Measurements from ENCODE around the gene TCHHL1. TPM values are rescaled to one million over a fixed set of nuclear protein-coding genes. Genes with fewer than 3 reads are reported as not detected.

Gene TCHHL1
- total and polyA plus RNA-seq, 2 of the 8 experiments (the other 6 are each of a cell fraction or from before 2014, with no cell fraction given): not detected

DNA sequence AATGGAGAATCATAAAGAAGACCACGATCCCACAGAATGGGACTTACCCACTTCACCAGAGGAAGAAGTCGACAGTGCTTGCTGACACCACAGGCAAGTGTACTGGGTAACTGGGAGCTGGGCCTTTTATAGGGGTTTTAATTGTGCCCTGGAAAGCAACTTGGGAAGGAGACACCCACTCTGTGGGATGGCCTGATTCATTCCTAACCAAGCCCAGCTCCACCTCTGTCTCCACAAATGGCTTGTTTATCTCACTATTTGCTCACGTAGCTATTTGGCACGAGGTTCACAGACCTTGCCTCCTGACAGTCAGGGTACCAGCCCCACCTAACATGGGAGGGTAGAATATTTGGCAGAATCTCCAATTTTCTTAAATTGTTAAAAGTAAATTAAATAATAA is 26.5 kb upstream of the TCHHL1 start, which contains the start of gene TCHH:
Gene TCHH, minus strand, starts transcription at position 101 of the 400 bp plus-strand sequence. CDS start 1,364 bp downstream, outside the sequence.
- no peak within 1 kb of the TSS for H3K9ac ChIP-seq (replicated peaks in 1 of 4; ENCODE audit: extremely low read depth in 1 of 4, low read depth in 3 of 4, low read length in 3 of 4)
- no peaks in the 10 kb centered on the region for H3K79me2 ChIP-seq (ENCODE audit: control insufficient read depth in 1 of 2, insufficient read depth in 2 of 2, low read length in 2 of 2)
- no peak within 1 kb of the TSS for H4K91ac ChIP-seq (replicated peaks; ENCODE audit: insufficient read length, low read length)
- H2AK5ac ChIP-seq (ENCODE audit: low read depth, low read length): no peak within 1 kb of the TSS
- H3K14ac ChIP-seq (ENCODE audit: insufficient read length): no peak within 1 kb of the TSS
- H3K4me3 ChIP-seq (ENCODE audit: extremely low read depth in 1 of 4, insufficient read depth in 2 of 4, low read depth in 3 of 4, low read length in 4 of 4): no peak within 1 kb of the TSS
- H2BK12ac ChIP-seq (ENCODE audit: low read depth, low read length): no peak within 1 kb of the TSS
- no peak within 1 kb of the TSS for H3K27ac ChIP-seq (ENCODE audit: low read depth, low read length)
- no peak within 1 kb of the TSS for H2AFZ ChIP-seq (ENCODE audit: low read length)
- H3K23ac ChIP-seq (ENCODE audit: insufficient read length): no peak within 1 kb of the TSS
- no peak within 1 kb of the TSS for H3K18ac ChIP-seq (ENCODE audit: extremely low read depth, low read length)
- ChIA-PET CTCF (ENCODE audit: partially characterized antibody) (no interaction called here), POLR2A (ENCODE audit: partially characterized antibody) (no interaction called here)
- FAIRE-seq (no peak), DNase-seq (ENCODE audit: low read depth in 1 of 2, low spot score in 2 of 2) (no peak)
- H3K4me1 ChIP-seq (replicated peaks in 1 of 4; ENCODE audit: control insufficient read depth in 3 of 4, insufficient read depth in 4 of 4, low read length in 3 of 4): peaks cover 0 to 11% (median 4%) of the 10 kb centered on the region in 4 experiments; a peak in 5 of 7 replicates
- no peaks in the 10 kb centered on the region for H3K79me1 ChIP-seq (ENCODE audit: low read depth, low read length)
- H3K27me3 ChIP-seq (replicated peaks in 1 of 4; ENCODE audit: control insufficient read depth in 3 of 4, extremely low read depth in 1 of 4, insufficient read depth in 3 of 4, low read length in 3 of 4): peaks cover 27 to 42% (median 40%) of the 10 kb centered on the region in 4 experiments
- peaks cover 0 to 2% of the 10 kb centered on the region in 2 experiments for H4K20me1 ChIP-seq (replicated peaks in 1 of 2; ENCODE audit: control insufficient read depth in 1 of 2, insufficient read depth in 2 of 2, low read length in 2 of 2)
- 50% methylated on average over 4 of the region's 4 CpGs; no CpG with 5 or more reads in 1 of the 2 experiments for WGBS, 2 experiments (ENCODE audit: extremely low coverage in 1 of 2, insufficient coverage in 1 of 2, insufficient read length in 1 of 2, insufficient replicate concordance in 2 of 2, low coverage in 1 of 2, low lambda C conversion rate in 2 of 2, missing lambda C conversion rate in 1 of 2)
- peaks cover 13 to 47% of the 10 kb centered on the region in 2 experiments; a peak in 3 of 4 replicates for H3K9me3 ChIP-seq (ENCODE audit: insufficient read depth in 2 of 2, low read depth in 1 of 2, low read length in 1 of 2)
- H3K4me2 ChIP-seq (ENCODE audit: insufficient read depth in 1 of 2, low read depth in 2 of 2, low read length in 2 of 2): no peak within 1 kb of the TSS
- no peak within 1 kb of the TSS for H2BK20ac ChIP-seq (ENCODE audit: low read length)
- H3K56ac ChIP-seq (replicated peaks; ENCODE audit: insufficient read length, low read depth, low read length): no peak within 1 kb of the TSS
- H4K5ac ChIP-seq (ENCODE audit: insufficient read length, low read depth, low read length): no peak within 1 kb of the TSS
- peaks cover 14% of the 10 kb centered on the region; the same call in 1 of the 2 replicates for H3K23me2 ChIP-seq (ENCODE audit: low read depth, low read length)
- H2BK120ac ChIP-seq (replicated peaks; ENCODE audit: low read depth, low read length): no peak within 1 kb of the TSS
- no peak within 1 kb of the TSS for H3K4ac ChIP-seq (replicated peaks; ENCODE audit: insufficient read length, low read depth, low read length)
- no peak within 1 kb of the TSS for H4K8ac ChIP-seq (ENCODE audit: extremely low read depth, insufficient read depth, low read length)
- H3K36me3 ChIP-seq (ENCODE audit: control insufficient read depth in 2 of 4, insufficient read depth in 4 of 4, low read length in 3 of 4): peaks cover 0 to 2% (median 0%) of the 10 kb centered on the region in 4 experiments; a peak in 1 of 8 replicates
- no peak within 1 kb of the TSS for H2BK15ac ChIP-seq (ENCODE audit: low read length)
- no peak within 1 kb of the TSS for H2BK5ac ChIP-seq (ENCODE audit: low read depth, low read length)
- TF ChIP-seq TCF12 (IDR thresholded peaks at IDR 0.05; ENCODE audit: low read depth, low read length): no peak
- TF ChIP-seq SAP30 (IDR thresholded peaks at IDR 0.05; ENCODE audit: insufficient read depth, insufficient replicate concordance, low read length): no peak
- no peak for TF ChIP-seq E2F6 (IDR thresholded peaks at IDR 0.05)
